HepG2 (cell line): Measurements from ENCODE around the gene APBB3. TPM values are rescaled to one million over a fixed set of nuclear protein-coding genes. Genes with fewer than 3 reads are reported as not detected.

Source experiments
- ARNT2 ChIP-seq: sonication (generic); formaldehyde crosslinking; IDR thresholded peaks from 2 replicates; pipeline ENCODE4 v1.8.0; 2022; ENCODE audit warnings: mild to moderate bottlenecking, low read depth, missing genetic modification reagents, moderate library complexity
- ATF5 ChIP-seq: sonication (generic); formaldehyde crosslinking; IDR thresholded peaks from 2 replicates; pipeline ENCODE4 v1.4.0; 2020; ENCODE audit warnings: mild to moderate bottlenecking, low read depth, missing genetic modification reagents
- DRAP1 ChIP-seq: IDR thresholded peaks from 2 replicates; pipeline ENCODE4 v1.6.1; 2016; ENCODE audit warnings: missing genetic modification reagents, missing compliant biosample characterization
- ETV5 ChIP-seq: IDR thresholded peaks from 2 replicates; pipeline ENCODE4 v1.6.1; 2018; ENCODE audit warnings: missing biosample characterization, missing genetic modification reagents, inconsistent platforms, borderline replicate concordance
- HBP1 ChIP-seq: IDR thresholded peaks from 2 replicates; pipeline ENCODE4 v1.6.1; 2016; ENCODE audit warnings: low read depth, control low read depth
- REPIN1 ChIP-seq: sonication (generic); formaldehyde crosslinking; IDR thresholded peaks from 2 replicates; pipeline ENCODE4 v1.8.0; 2022; ENCODE audit warnings: missing genetic modification reagents, low read depth, mild to moderate bottlenecking, borderline replicate concordance
- RERE ChIP-seq: IDR thresholded peaks from 2 replicates; pipeline ENCODE4 v1.6.1; 2016; ENCODE audit warnings: low read depth, missing genetic modification reagents, missing compliant biosample characterization
- SMAD3 ChIP-seq: sonication (generic); formaldehyde crosslinking; IDR thresholded peaks from 2 replicates; pipeline ENCODE4 v1.4.0; 2020; ENCODE audit warnings: missing genetic modification reagents
- ZBED4 ChIP-seq: sonication (generic); formaldehyde crosslinking; IDR thresholded peaks from 2 replicates; pipeline ENCODE4 v1.4.0; 2020; ENCODE audit warnings: missing genetic modification reagents, borderline replicate concordance
- ZNF20 ChIP-seq: sonication (generic); formaldehyde crosslinking; IDR thresholded peaks from 2 replicates; pipeline ENCODE4 v1.4.0; 2020; ENCODE audit warnings: mild to moderate bottlenecking, moderate library complexity, missing genetic modification reagents
- ZNF3 ChIP-seq: IDR thresholded peaks from 2 replicates; pipeline ENCODE4 v1.7.0; 2017; ENCODE audit warnings: inconsistent platforms
- ZNF383 ChIP-seq: sonication (generic); formaldehyde crosslinking; IDR thresholded peaks from 2 replicates; pipeline ENCODE4 v1.4.0; 2020; ENCODE audit warnings: missing genetic modification reagents, mild to moderate bottlenecking, borderline replicate concordance
- ZNF574 ChIP-seq: sonication (generic); formaldehyde crosslinking; IDR thresholded peaks from 2 replicates; pipeline ENCODE4 v1.4.0; 2020; ENCODE audit warnings: missing genetic modification reagents
- polyA plus RNA-seq, 8 experiments: library from polyadenylated mRNA; depleted of rRNA in 3 of 8; stranded (reverse) in 7 of 8; unstranded in 1 of 8; fragments of >200 nt; fragmentation: Illumina TruSeq in 4 of 8; extraction: Trizol in 4 of 8; gene quantifications; 2 replicates each; pipeline versions ENCODE4 v1.2.1 to v1.2.3, GENCODE V29; 2011 to 2016; ENCODE audit warnings: low read depth in 4 of 8, missing spikeins in 1 of 8, mixed read lengths in 1 of 8; ENCODE audit not compliant: insufficient read depth in 1 of 8
- total RNA-seq, 5 experiments: library from RNA; depleted of rRNA; stranded (reverse); fragments of >200 nt; fragmentation: Illumina TruSeq; extraction: Trizol; gene quantifications; 2 replicates each; pipeline ENCODE4 v1.2.3, GENCODE V29; 2016; ENCODE audit warnings: low read depth in 1 of 5

The APBB3 gene
- total and polyA plus RNA-seq, 2 of the 13 experiments (the other 11 are each of a cell fraction or from before 2014, with no cell fraction given): 0.38 to 0.78 TPM

GRCh38 chr5:140557136-140557805, 7.1 kb downstream of the APBB3 start, which contains the start of gene SRA1 (continued):
- TF ChIP-seq ZBED4 (CRISPR knock-in tag): peak; percentile 69; the same call in 1 of the 2 replicates
- TF ChIP-seq SMAD3 (CRISPR knock-in tag): no peak
- TF ChIP-seq ZNF574 (CRISPR knock-in tag): peak; percentile 92
- no peak for TF ChIP-seq ATF5 (CRISPR knock-in tag)
- peak; percentile 61 for TF ChIP-seq REPIN1
- peak; percentile 53; the same call in 1 of the 2 replicates for TF ChIP-seq ZNF3 (CRISPR knock-in tag)
- peak; percentile 93 for TF ChIP-seq ARNT2
- peak; percentile 96 for TF ChIP-seq ETV5 (CRISPR knock-in tag)
- TF ChIP-seq DRAP1 (CRISPR knock-in tag): peak; percentile 82
- TF ChIP-seq ZNF20: no peak
- peak; percentile 73; the same call in 1 of the 2 replicates for TF ChIP-seq HBP1
- TF ChIP-seq RERE (CRISPR knock-in tag): no peak
- TF ChIP-seq ZNF383 (CRISPR knock-in tag): no peak
